HFFc6 (cell line): Measurements from ENCODE around the gene AIFM1. TPM values are rescaled to one million over a fixed set of nuclear protein-coding genes. Genes with fewer than 3 reads are reported as not detected.
"Not testable (repeated sequence)": the region's sequence is repeated elsewhere in the genome, so short reads cannot be mapped to it uniquely, and the experiment has no call there.

Experiments
- DNase-seq: peaks from one replicate; pipeline ENCODE4 v3.0.0-alpha.2; 2018
- H3K27ac Mint-ChIP-seq: 2 replicates; pipeline ENCODE4 v1.8.0; 2020; ENCODE audit warnings: mild to moderate bottlenecking, mixed read lengths
- H3K27me3 Mint-ChIP-seq: 2 replicates; pipeline ENCODE4 v1.8.0; 2021; ENCODE audit warnings: mild to moderate bottlenecking, moderate library complexity, mixed read lengths; ENCODE audit not compliant: insufficient read depth
- H3K36me3 Mint-ChIP-seq: 2 replicates; pipeline ENCODE4 v1.8.0; 2021; ENCODE audit warnings: low read depth, mixed read lengths
- H3K4me1 Mint-ChIP-seq: 2 replicates; pipeline ENCODE4 v1.8.0; 2020; ENCODE audit warnings: low read depth, mixed read lengths
- H3K4me3 Mint-ChIP-seq: 2 replicates; pipeline ENCODE4 v1.8.0; 2020; ENCODE audit warnings: mild to moderate bottlenecking, moderate library complexity, mixed read lengths
- H3K9me3 Mint-ChIP-seq: 2 replicates; pipeline ENCODE4 v1.8.0; 2020; ENCODE audit warnings: mild to moderate bottlenecking, mixed read lengths
- total RNA-seq, 6 experiments: library from RNA; stranded (reverse); fragmentation: NEBNext Ultra II Directional; extraction: Animal tissue kit (Norgen Biotek cat#: 25700); gene quantifications; 2 replicates in 1 of 6; 3 replicates in 5 of 6; pipeline ENCODE4 v1.2.3, GENCODE V29; 2021
- TF ChIP-seq, protein P1 (sequence below): fragments of 200-600 bp; sonication (generic); IDR thresholded peaks from 2 replicates; pipeline ENCODE4 v1.5.0; 2021; ENCODE audit warnings: antibody characterized with exemption, mild to moderate bottlenecking

AIFM1 gene
- total RNA-seq, 6 experiments from 2014 or later = 31.9 to 39.5 (median 33.8) TPM

DNA sequence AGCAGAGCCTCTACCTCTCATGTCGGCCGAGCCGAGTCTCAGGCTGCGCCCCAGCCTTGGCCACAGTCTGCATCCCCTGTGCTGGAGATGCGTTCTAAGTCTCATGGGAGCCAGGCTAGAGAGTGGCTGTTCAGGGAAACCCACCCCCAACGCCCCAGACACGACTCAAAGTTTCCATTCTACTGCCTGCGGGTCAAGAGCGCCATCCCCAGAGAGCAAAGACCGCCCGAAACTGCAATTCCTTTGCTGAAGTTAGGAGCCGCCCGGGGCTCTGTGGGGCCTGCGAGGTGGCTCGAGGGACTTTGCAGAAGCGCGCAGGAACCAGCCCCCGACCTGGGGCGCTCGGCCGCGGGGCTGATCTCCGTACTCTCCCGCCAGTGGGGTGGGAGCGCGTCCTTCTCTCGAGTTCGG, 45.3 kb downstream of the AIFM1 start:
- no peaks in the 10 kb centered on the region for H3K27me3 Mint-ChIP-seq
- no peaks in the 10 kb centered on the region for H3K36me3 Mint-ChIP-seq
- peak overlapping the region; percentile 85; the same call in 1 of the 2 replicates for H3K4me3 Mint-ChIP-seq
- H3K9me3 Mint-ChIP-seq = no peaks in the 10 kb centered on the region
- TF ChIP-seq, protein P1, sequence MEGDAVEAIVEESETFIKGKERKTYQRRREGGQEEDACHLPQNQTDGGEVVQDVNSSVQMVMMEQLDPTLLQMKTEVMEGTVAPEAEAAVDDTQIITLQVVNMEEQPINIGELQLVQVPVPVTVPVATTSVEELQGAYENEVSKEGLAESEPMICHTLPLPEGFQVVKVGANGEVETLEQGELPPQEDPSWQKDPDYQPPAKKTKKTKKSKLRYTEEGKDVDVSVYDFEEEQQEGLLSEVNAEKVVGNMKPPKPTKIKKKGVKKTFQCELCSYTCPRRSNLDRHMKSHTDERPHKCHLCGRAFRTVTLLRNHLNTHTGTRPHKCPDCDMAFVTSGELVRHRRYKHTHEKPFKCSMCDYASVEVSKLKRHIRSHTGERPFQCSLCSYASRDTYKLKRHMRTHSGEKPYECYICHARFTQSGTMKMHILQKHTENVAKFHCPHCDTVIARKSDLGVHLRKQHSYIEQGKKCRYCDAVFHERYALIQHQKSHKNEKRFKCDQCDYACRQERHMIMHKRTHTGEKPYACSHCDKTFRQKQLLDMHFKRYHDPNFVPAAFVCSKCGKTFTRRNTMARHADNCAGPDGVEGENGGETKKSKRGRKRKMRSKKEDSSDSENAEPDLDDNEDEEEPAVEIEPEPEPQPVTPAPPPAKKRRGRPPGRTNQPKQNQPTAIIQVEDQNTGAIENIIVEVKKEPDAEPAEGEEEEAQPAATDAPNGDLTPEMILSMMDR = no peak
- peak overlapping the region; percentile 87 for H3K27ac Mint-ChIP-seq
- no peak for DNase-seq
- H3K4me1 Mint-ChIP-seq = peaks cover 33% of the 10 kb centered on the region

DNA sequence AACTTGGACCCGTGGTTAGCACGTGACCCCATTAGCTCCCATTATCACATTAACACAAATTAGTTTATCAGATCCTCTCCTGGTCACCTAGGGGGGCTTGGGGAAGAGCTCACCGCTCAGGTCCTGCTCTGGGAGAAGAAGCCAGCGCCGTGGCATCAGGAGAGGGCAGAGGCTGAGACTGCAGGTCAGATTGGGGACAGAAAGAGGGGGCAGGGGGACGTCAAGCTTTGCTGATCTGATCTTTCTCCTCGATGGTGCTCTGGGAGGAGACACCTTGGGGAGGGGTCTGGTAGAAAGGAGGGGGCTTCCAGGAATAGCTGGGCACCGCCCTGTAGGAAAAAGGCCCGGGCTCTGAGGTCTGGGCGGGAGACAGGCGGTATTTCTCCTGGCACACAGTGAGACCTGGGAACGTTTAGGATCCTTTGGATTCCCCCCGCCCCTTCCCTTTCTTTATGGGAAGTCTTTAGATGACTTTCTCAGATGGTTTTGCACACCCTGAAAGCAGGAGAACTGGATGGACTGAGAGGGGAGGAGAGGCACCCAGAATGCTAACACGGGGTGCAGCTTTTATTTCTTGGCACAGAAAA, 46.2 kb downstream of the AIFM1 start:
- Mint-ChIP-seq H3K9me3 (no peaks in the 10 kb centered on the region), H3K27me3 (no peaks in the 10 kb centered on the region), H3K4me3 (peak overlapping the region; percentile 85), H3K4me1 (peaks cover 43% of the 10 kb centered on the region), H3K27ac (peak overlapping the region; percentile 87), H3K36me3 (no peaks in the 10 kb centered on the region)
- no peak for DNase-seq
- TF ChIP-seq, protein P1 = no peak

DNA sequence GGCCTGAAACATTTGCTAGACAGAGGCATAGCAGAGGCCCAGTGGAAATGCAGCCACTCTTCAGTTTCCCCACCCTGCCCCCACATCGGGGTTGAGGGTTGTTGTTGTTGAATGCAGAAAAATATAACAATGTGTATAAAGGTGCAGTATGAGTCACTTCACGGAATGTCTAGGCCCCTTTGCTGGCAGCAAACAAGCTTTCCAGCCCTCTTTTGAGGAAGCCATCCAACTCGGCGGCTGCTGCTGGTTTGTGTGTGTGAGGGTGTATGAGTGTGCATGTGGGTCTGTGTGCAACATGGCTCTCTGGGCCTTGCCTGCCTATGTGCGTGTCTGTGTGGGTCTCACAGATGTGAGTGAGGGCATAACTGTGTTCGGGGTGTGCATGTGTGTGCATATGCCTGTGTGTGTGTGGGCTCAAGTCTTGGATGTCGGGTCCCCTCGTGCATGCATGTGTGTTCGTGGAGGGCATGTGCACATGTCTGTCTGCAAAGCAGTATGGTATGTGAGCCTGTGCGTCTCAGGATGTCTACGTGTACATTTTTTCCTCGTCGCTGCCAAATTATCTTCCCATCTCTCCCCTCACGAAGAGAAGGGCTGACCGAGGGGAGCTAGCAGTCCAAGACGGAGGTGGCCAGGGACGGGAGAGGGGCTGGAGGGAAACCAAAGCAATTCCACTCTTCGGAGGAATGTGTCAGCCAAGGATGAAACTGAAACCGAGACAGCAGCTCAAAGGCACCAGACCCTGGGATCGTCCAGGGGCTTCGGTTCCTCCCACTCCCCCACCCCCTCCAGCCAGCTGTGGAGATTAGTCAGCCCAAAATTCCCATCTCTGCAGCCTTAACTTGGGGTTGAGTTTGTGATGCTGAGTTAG, 47.0 kb downstream of the AIFM1 start:
- Mint-ChIP-seq H3K27me3 (no peaks in the 10 kb centered on the region), H3K4me3 (peak overlapping the region; percentile 85), H3K27ac (peak overlapping the region; percentile 87), H3K36me3 (no peaks in the 10 kb centered on the region), H3K9me3 (no peaks in the 10 kb centered on the region), H3K4me1 (peaks cover 50% of the 10 kb centered on the region)
- peak; percentile 48 for DNase-seq
- TF ChIP-seq, protein P1 = no peak

GRCh38 chrX:130117166-130117565, 48.5 kb downstream of the AIFM1 start:
- no peak overlapping the region for H3K27ac Mint-ChIP-seq
- TF ChIP-seq, protein P1 = no peak
- peaks cover 55% of the 10 kb centered on the region for H3K4me1 Mint-ChIP-seq
- H3K4me3 Mint-ChIP-seq = no peak overlapping the region
- H3K27me3 Mint-ChIP-seq = no peaks in the 10 kb centered on the region
- no peaks in the 10 kb centered on the region for H3K36me3 Mint-ChIP-seq
- no peaks in the 10 kb centered on the region for H3K9me3 Mint-ChIP-seq
- DNase-seq = no peak

GRCh38 chrX:130115119-130115885, 50.3 kb downstream of the AIFM1 start:
- 0 out of 2 replicates have a peak overlapping the region, but pooled peaks have one; percentile 21 for H3K4me3 Mint-ChIP-seq
- peak; percentile 71 for DNase-seq
- not testable (repeated sequence) for H3K9me3 Mint-ChIP-seq, H3K36me3 Mint-ChIP-seq, H3K27me3 Mint-ChIP-seq
- H3K27ac Mint-ChIP-seq = peak overlapping the region; percentile 70
- H3K4me1 Mint-ChIP-seq = peaks cover 62% of the 10 kb centered on the region
